H1 (cell line): Measurements from ENCODE around the gene GNAT2. TPM values are rescaled to one million over a fixed set of nuclear protein-coding genes. Genes with fewer than 3 reads are reported as not detected.

Source experiments
- CTCF ChIA-PET: fragments of 300-600 bp; sonication (Branson Sonifier 250); formaldehyde crosslinking; loops from one replicate; lab custom pipeline; 2021; ENCODE audit not compliant: partially characterized antibody; lab: Charles Lee
- POLR2A ChIA-PET: fragments of 300-600 bp; sonication (Branson Sonifier 250); formaldehyde crosslinking; loops from one replicate; lab custom pipeline; 2021; ENCODE audit warnings: inconsistent platforms; ENCODE audit not compliant: partially characterized antibody; lab: Charles Lee
- DNase-seq, 2 experiments: peaks; one replicate each; pipeline versions ENCODE4 v3.0.0 to v3.0.0-alpha.2; 2010 to 2022; ENCODE audit warnings: low spot score in 2 of 2, low read depth in 1 of 2, mixed read lengths in 1 of 2
- FAIRE-seq: peaks from 2 replicates; lab custom pipeline; 2011; peaks lifted over from hg19 to GRCh38; lab: Jason Lieb, UNC
- H2AFZ ChIP-seq: 2 replicates; pipeline ENCODE4 v1.8.1; 2012; ENCODE audit warnings: low read length, inconsistent platforms
- H2AK5ac ChIP-seq: 2 replicates; pipeline ENCODE4 v1.6.1; 2013; ENCODE audit warnings: low read depth, low read length
- H2BK120ac ChIP-seq: replicated peaks from 2 replicates; pipeline ENCODE3; 2013; ENCODE audit warnings: low read depth, low read length, inconsistent platforms
- H2BK12ac ChIP-seq: 2 replicates; pipeline ENCODE4 v1.6.1; 2013; ENCODE audit warnings: low read depth, low read length
- H2BK15ac ChIP-seq: 2 replicates; pipeline ENCODE4 v1.6.1; 2013; ENCODE audit warnings: low read length
- H2BK20ac ChIP-seq: 2 replicates; pipeline ENCODE4 v1.6.1; 2013; ENCODE audit warnings: low read length
- H2BK5ac ChIP-seq: 2 replicates; pipeline ENCODE4 v1.6.1; 2013; ENCODE audit warnings: low read depth, low read length
- H3K14ac ChIP-seq: 2 replicates; pipeline ENCODE4 v1.6.1; 2013; ENCODE audit warnings: inconsistent platforms; ENCODE audit not compliant: insufficient read length
- H3K18ac ChIP-seq: 2 replicates; pipeline ENCODE4 v1.6.1; 2013; ENCODE audit warnings: low read length; ENCODE audit errors: extremely low read depth
- H3K23ac ChIP-seq: 2 replicates; pipeline ENCODE4 v1.6.1; 2013; ENCODE audit warnings: inconsistent platforms; ENCODE audit not compliant: insufficient read length
- H3K23me2 ChIP-seq: 2 replicates; pipeline ENCODE4 v1.6.1; 2013; ENCODE audit warnings: low read depth, low read length
- H3K27ac ChIP-seq: 2 replicates; pipeline ENCODE4 v1.6.1; 2011; ENCODE audit warnings: low read depth, low read length, inconsistent platforms
- H3K27me3 ChIP-seq, 4 experiments: replicated peaks in 1 of 4; 1 replicate in 1 of 4; 2 replicates in 3 of 4; pipeline versions ENCODE4 v1.6.1 to v1.8.1; 2011 to 2013; ENCODE audit warnings: low read length in 3 of 4, mild to moderate bottlenecking in 3 of 4, inconsistent platforms in 2 of 4, mixed read lengths in 2 of 4, moderate library complexity in 1 of 4; ENCODE audit not compliant: control insufficient read depth in 3 of 4, insufficient read depth in 3 of 4; ENCODE audit errors: extremely low read depth in 1 of 4
- H3K36me3 ChIP-seq, 4 experiments: 2 replicates each; pipeline versions ENCODE4 v1.6.1 to v1.8.1; 2011 to 2013; ENCODE audit warnings: mild to moderate bottlenecking in 4 of 4, low read length in 3 of 4, moderate library complexity in 2 of 4, control low read depth in 1 of 4, inconsistent platforms in 1 of 4; ENCODE audit not compliant: insufficient read depth in 4 of 4, control insufficient read depth in 2 of 4
- H3K4ac ChIP-seq: replicated peaks from 2 replicates; pipeline ENCODE3; 2013; ENCODE audit warnings: low read length, low read depth, mixed read lengths, inconsistent platforms; ENCODE audit not compliant: insufficient read length
- H3K4me1 ChIP-seq, 4 experiments: replicated peaks in 1 of 4; 1 replicate in 1 of 4; 2 replicates in 3 of 4; pipeline versions ENCODE4 v1.6.1 to v1.8.1; 2011 to 2013; ENCODE audit warnings: low read length in 3 of 4, inconsistent platforms in 2 of 4, mixed read lengths in 1 of 4; ENCODE audit not compliant: insufficient read depth in 4 of 4, control insufficient read depth in 3 of 4
- H3K4me2 ChIP-seq, 2 experiments: 2 replicates each; pipeline versions ENCODE4 v1.6.1 to v1.8.1; 2011 to 2013; ENCODE audit warnings: low read depth in 2 of 2, low read length in 2 of 2, control low read depth in 1 of 2, inconsistent platforms in 1 of 2, mild to moderate bottlenecking in 1 of 2; ENCODE audit not compliant: insufficient read depth in 1 of 2
- H3K4me3 ChIP-seq, 4 experiments: fragments of 200-600, 300-600 bp in 1 of 4; sonication (generic), shearing (Covaris generic), sonication (Bioruptor Twin) in 1 of 4; 2 replicates each; pipeline versions ENCODE4 v1.5.1 to v1.8.1; 2011 to 2016; ENCODE audit warnings: low read length in 4 of 4, low read depth in 3 of 4, control low read depth in 2 of 4, inconsistent platforms in 2 of 4, mild to moderate bottlenecking in 2 of 4, mixed read lengths in 1 of 4, moderate library complexity in 1 of 4; ENCODE audit not compliant: insufficient read depth in 2 of 4; ENCODE audit errors: extremely low read depth in 1 of 4
- H3K56ac ChIP-seq: replicated peaks from 2 replicates; pipeline ENCODE3; 2013; ENCODE audit warnings: low read depth, mild to moderate bottlenecking, mixed read lengths, low read length, inconsistent platforms; ENCODE audit not compliant: insufficient read length
- H3K79me1 ChIP-seq: 2 replicates; pipeline ENCODE4 v1.6.1; 2013; ENCODE audit warnings: low read depth, low read length, control low read depth
- H3K79me2 ChIP-seq, 2 experiments: 2 replicates each; pipeline versions ENCODE4 v1.6.1 to v1.8.1; 2012 to 2013; ENCODE audit warnings: low read length in 2 of 2, mild to moderate bottlenecking in 2 of 2, inconsistent platforms in 1 of 2; ENCODE audit not compliant: insufficient read depth in 2 of 2, control insufficient read depth in 1 of 2
- H3K9ac ChIP-seq, 4 experiments: replicated peaks in 1 of 4; 1 replicate in 1 of 4; 2 replicates in 3 of 4; pipeline versions ENCODE4 v1.6.1 to v1.8.1; 2011 to 2013; ENCODE audit warnings: low read depth in 3 of 4, low read length in 3 of 4, control low read depth in 2 of 4, mild to moderate bottlenecking in 2 of 4, moderate library complexity in 2 of 4, inconsistent platforms in 1 of 4; ENCODE audit errors: extremely low read depth in 1 of 4
- H3K9me3 ChIP-seq, 2 experiments: 2 replicates each; pipeline versions ENCODE4 v1.6.1 to v1.8.1; 2012 to 2013; ENCODE audit warnings: mild to moderate bottlenecking in 2 of 2, moderate library complexity in 2 of 2, control low read depth in 1 of 2, inconsistent platforms in 1 of 2, low read depth in 1 of 2, low read length in 1 of 2, mixed read lengths in 1 of 2; ENCODE audit not compliant: insufficient read depth in 2 of 2
- H4K20me1 ChIP-seq, 2 experiments: replicated peaks in 1 of 2; 2 replicates each; pipeline versions ENCODE3 to v1.8.1; 2011 to 2013; ENCODE audit warnings: inconsistent platforms in 2 of 2, low read length in 2 of 2, mild to moderate bottlenecking in 1 of 2; ENCODE audit not compliant: insufficient read depth in 2 of 2, control insufficient read depth in 1 of 2
- H4K5ac ChIP-seq: 2 replicates; pipeline ENCODE4 v1.6.1; 2013; ENCODE audit warnings: low read length, low read depth, mixed read lengths, inconsistent platforms; ENCODE audit not compliant: insufficient read length
- H4K8ac ChIP-seq: 2 replicates; pipeline ENCODE4 v1.8.0; 2013; ENCODE audit warnings: mild to moderate bottlenecking, moderate library complexity, low read length, inconsistent platforms; ENCODE audit not compliant: insufficient read depth; ENCODE audit errors: extremely low read depth
- H4K91ac ChIP-seq: replicated peaks from 2 replicates; pipeline ENCODE3; 2013; ENCODE audit warnings: low read length, mixed read lengths, inconsistent platforms; ENCODE audit not compliant: insufficient read length
- HDAC6 ChIP-seq: IDR thresholded peaks from one replicate; pipeline ENCODE4 v1.7.1; 2012; ENCODE audit warnings: low read depth, mild to moderate bottlenecking, inconsistent platforms, low read length, moderate library complexity
- WGBS, 2 experiments: shearing (Covaris generic) in 1 of 2; methylation state at CpG; one replicate each; pipeline versions ENCODE4 v1.1.6 to v1.1.7; 2013 to 2015; ENCODE audit warnings: low lambda C conversion rate in 2 of 2, mixed read lengths in 2 of 2, inconsistent platforms in 1 of 2, low coverage in 1 of 2, missing lambda C conversion rate in 1 of 2; ENCODE audit not compliant: insufficient replicate concordance in 2 of 2, insufficient coverage in 1 of 2, insufficient read length in 1 of 2; ENCODE audit errors: extremely low coverage in 1 of 2, missing lambda C conversion rate in 1 of 2; 5-methylcytosine and 5-hydroxymethylcytosine counted together
- polyA plus RNA-seq, 7 experiments: library from polyadenylated mRNA; depleted of rRNA in 3 of 7; stranded (reverse) in 5 of 7; unstranded in 2 of 7; fragments of >200 nt in 5 of 7; fragments of 200-250 nt in 2 of 7; gene quantifications; 1 replicate in 5 of 7; 2 replicates in 1 of 7; 4 replicates in 1 of 7; pipeline versions ENCODE4 v1.2.1 to v1.2.3, GENCODE V29; 2011 to 2013; ENCODE audit warnings: missing spikeins in 2 of 7, mixed read lengths in 2 of 7
- total RNA-seq: library from RNA; stranded (reverse); fragmentation: NEBNext Ultra II Directional; extraction: Animal tissue kit (Norgen Biotek cat#: 25700); gene quantifications from 2 replicates; pipeline ENCODE4 v1.2.1, GENCODE V29; 2021

The GNAT2 gene
- total and polyA plus RNA-seq, 2 of the 8 experiments (the other 6 are each of a cell fraction or from before 2014, with no cell fraction given): 0.05 TPM; not detected in 1

GRCh38 chr1:109653306-109653705 is 33.9 kb upstream of the GNAT2 start:
- WGBS, 2 experiments: 79% methylated on average over 2 of the region's 2 CpGs; no CpG with 5 or more reads in 1 of the 2 experiments
- Histone ChIP-seq H3K27ac (no peak overlapping the region), H3K4me2 (no peak overlapping the region), H3K4me3 (no peak overlapping the region), H3K23me2 (peaks cover 9% of the 10 kb centered on the region), H3K4me1 (0 out of 7 replicates have a peak, but pooled peaks cover 0 to 3% (median 0%) of the 10 kb centered on the region in 4 experiments), H2AK5ac (no peak overlapping the region), H3K27me3 (peaks cover 0 to 5% (median 4%) of the 10 kb centered on the region in 4 experiments; a peak in 6 of 7 replicates), H3K56ac (no peak overlapping the region), H3K9ac (no peak overlapping the region), H4K91ac (no peak overlapping the region), H3K9me3 (no peaks in the 10 kb centered on the region), H2BK20ac (no peak overlapping the region), H2BK120ac (no peak overlapping the region), H3K4ac (no peak overlapping the region), H3K79me2 (no peaks in the 10 kb centered on the region), H3K23ac (no peak overlapping the region), H4K8ac (no peak overlapping the region), H4K20me1 (no peaks in the 10 kb centered on the region), H4K5ac (no peak overlapping the region), H3K18ac (no peak overlapping the region), H3K79me1 (no peaks in the 10 kb centered on the region), H2BK15ac (no peak overlapping the region), H2BK12ac (no peak overlapping the region), H2BK5ac (no peak overlapping the region), H3K14ac (no peak overlapping the region), H3K36me3 (no peaks in the 10 kb centered on the region), H2AFZ (no peak overlapping the region)
- CTCF ChIA-PET: interaction anchor here (1.2 to 11.8 kb wide), 3 partner anchors 13 to 120 kb away, joined by 3 to 185 read pairs (median 51); no protein-coding TSS in a partner anchor
- POLR2A ChIA-PET: interaction anchor here (2.2 kb wide), 1 partner anchor 10 kb away, joined by 6 read pairs; no protein-coding TSS in a partner anchor
- TF ChIP-seq HDAC6: no peak
- FAIRE-seq: no peak
- no peak for DNase-seq
